Natural killer cell (primary cell): Measurements from ENCODE around the gene HAT1. TPM values are rescaled to one million over a fixed set of nuclear protein-coding genes. Genes with fewer than 3 reads are reported as not detected.

ENCODE experiments used
- ATAC-seq, 3 donors: fragments of 150-1000 bp in 2 of 3; fragments of 200-7000 bp in 1 of 3; cut with Tn5 transposase; 1 replicate in 1 of 3; 2 replicates in 2 of 3; pipeline ENCODE4 v1.10.0; 2021; ENCODE audit warnings: mild to moderate bottlenecking in 2 of 3, moderate library complexity in 2 of 3
- DNase-seq, 2 donors: peaks; one replicate each; pipeline versions ENCODE4 v3.0.0 to v3.0.0-alpha.2; 2013 to 2021; ENCODE audit warnings: mixed read lengths in 1 of 2
- H3K27ac ChIP-seq: one replicate; pipeline ENCODE4 v1.5.1; 2013; ENCODE audit warnings: mild to moderate bottlenecking, low read length
- H3K27me3 ChIP-seq: one replicate; pipeline ENCODE4 v1.6.1; 2013; ENCODE audit warnings: low read length; ENCODE audit not compliant: control insufficient read depth, insufficient read depth
- H3K36me3 ChIP-seq: one replicate; pipeline ENCODE4 v1.6.1; 2013; ENCODE audit warnings: low read length; ENCODE audit not compliant: control insufficient read depth, insufficient read depth
- H3K4me1 ChIP-seq: one replicate; pipeline ENCODE4 v1.6.1; 2013; ENCODE audit warnings: low read length; ENCODE audit not compliant: control insufficient read depth, insufficient read depth
- H3K4me3 ChIP-seq: one replicate; pipeline ENCODE4 v1.5.1; 2013; ENCODE audit warnings: low read length
- H3K9me3 ChIP-seq: one replicate; pipeline ENCODE4 v1.6.1; 2013; ENCODE audit warnings: low read length; ENCODE audit not compliant: control insufficient read depth, insufficient read depth
- H3K27ac Mint-ChIP-seq, 2 donors: one replicate each; pipeline ENCODE4 v1.8.0; 2022; ENCODE audit warnings: mild to moderate bottlenecking in 2 of 2, mixed read lengths in 2 of 2, moderate library complexity in 1 of 2
- H3K27me3 Mint-ChIP-seq, 2 donors: one replicate each; pipeline ENCODE4 v1.8.0; 2022; ENCODE audit warnings: low read depth in 2 of 2, mixed read lengths in 2 of 2
- H3K36me3 Mint-ChIP-seq: one replicate; pipeline ENCODE4 v1.8.0; 2022; ENCODE audit warnings: mixed read lengths
- H3K4me1 Mint-ChIP-seq, 2 donors: one replicate each; pipeline ENCODE4 v1.8.0; 2022; ENCODE audit warnings: mixed read lengths in 2 of 2
- H3K4me3 Mint-ChIP-seq: one replicate; pipeline ENCODE4 v1.8.0; 2022; ENCODE audit warnings: mild to moderate bottlenecking, moderate library complexity, mixed read lengths
- H3K9me3 Mint-ChIP-seq, 2 donors: one replicate each; pipeline ENCODE4 v1.8.0; 2022; ENCODE audit warnings: mixed read lengths in 2 of 2
- CTCF ChIP-seq: fragments of 200-600 bp; IDR thresholded peaks from one replicate; pipeline ENCODE4 v1.8.0; 2022; ENCODE audit warnings: antibody characterized with exemption
- WGBS: methylation state at CpG from one replicate; pipeline ENCODE4 v1.1.7; 2013; ENCODE audit warnings: missing lambda C conversion rate; ENCODE audit not compliant: insufficient coverage; 5-methylcytosine and 5-hydroxymethylcytosine counted together
- intact Hi-C: fragments of 100-400 bp; cut with micrococcal nuclease; formaldehyde crosslinking; loops from one replicate; pipeline ENCODE4 v1.14.2; 2022
- total RNA-seq, 4 donors: library from RNA; stranded (reverse); fragments of 120-200 nt in 1 of 4; gene quantifications; one replicate each; pipeline versions ENCODE4 v1.2.3 to v1.2.4, GENCODE V29; 2013 to 2022

HAT1 gene
- total RNA-seq, 3 donors from 2014 or later (not counting 1 experiment from before 2014, with no cell fraction given) = 29.7 to 32.7 (median 32.2) TPM

GRCh38 chr2:171943869-171944268 lies 21.6 kb downstream of the HAT1 start:
- TF ChIP-seq CTCF = no peak
- Mint-ChIP-seq H3K4me1 (peaks cover 26 to 30% of the 10 kb centered on the region in 2 donors), H3K27ac (no peak overlapping the region), H3K36me3 (no peaks in the 10 kb centered on the region), H3K27me3 (no peaks in the 10 kb centered on the region), H3K9me3 (no peaks in the 10 kb centered on the region), H3K4me3 (no peak overlapping the region)
- Histone ChIP-seq H3K4me3 (no peak overlapping the region), H3K9me3 (no peaks in the 10 kb centered on the region), H3K27me3 (no peaks in the 10 kb centered on the region), H3K36me3 (peaks cover 8% of the 10 kb centered on the region), H3K27ac (no peak overlapping the region), H3K4me1 (peaks cover 5% of the 10 kb centered on the region)
- intact Hi-C loops = no loop called here
- DNase-seq = no peak
- 97% methylated on average over 3 of the region's 4 CpGs for WGBS
- no peak for ATAC-seq

GRCh38 chr2:171952276-171952675 lies 30.0 kb downstream of the HAT1 start:
- no peak overlapping the region for H3K27ac Mint-ChIP-seq
- H3K27me3 Mint-ChIP-seq = no peaks in the 10 kb centered on the region
- Histone ChIP-seq H3K36me3 (peaks cover 2% of the 10 kb centered on the region), H3K9me3 (no peaks in the 10 kb centered on the region), H3K4me3 (no peak overlapping the region), H3K4me1 (no peaks in the 10 kb centered on the region), H3K27ac (no peak overlapping the region), H3K27me3 (no peaks in the 10 kb centered on the region)
- intact Hi-C loops = no loop called here
- H3K36me3 Mint-ChIP-seq = no peaks in the 10 kb centered on the region
- H3K4me3 Mint-ChIP-seq = no peak overlapping the region
- no peaks in the 10 kb centered on the region for H3K9me3 Mint-ChIP-seq
- DNase-seq (no peak), ATAC-seq (no peak)
- H3K4me1 Mint-ChIP-seq = peaks cover 14 to 18% of the 10 kb centered on the region in 2 donors
- TF ChIP-seq CTCF = no peak

GRCh38 chr2:171952748-171953147 lies 30.5 kb downstream of the HAT1 start:
- ATAC-seq = no peak

More at GRCh38 chr2:171952748-171953147, 30.5 kb downstream of the HAT1 start:
- H3K4me3 ChIP-seq = no peak overlapping the region
- H3K4me1 Mint-ChIP-seq = peaks cover 14 to 20% of the 10 kb centered on the region in 2 donors
- no peaks in the 10 kb centered on the region for H3K9me3 ChIP-seq
- no peak for DNase-seq
- H3K36me3 ChIP-seq = peaks cover 2% of the 10 kb centered on the region
- no peak overlapping the region for H3K4me3 Mint-ChIP-seq
- no peaks in the 10 kb centered on the region for H3K36me3 Mint-ChIP-seq
- H3K27me3 ChIP-seq = no peaks in the 10 kb centered on the region
- no peaks in the 10 kb centered on the region for H3K27me3 Mint-ChIP-seq
- no peak overlapping the region for H3K27ac ChIP-seq
- no peak overlapping the region for H3K27ac Mint-ChIP-seq
- H3K9me3 Mint-ChIP-seq = no peaks in the 10 kb centered on the region
- intact Hi-C loops = no loop called here
- 97% methylated on average over 2 of the region's 3 CpGs for WGBS
- TF ChIP-seq CTCF = no peak
- no peaks in the 10 kb centered on the region for H3K4me1 ChIP-seq
